Measurements from ENCODE around the gene VPS4B. TPM values are rescaled to one million over a fixed set of nuclear protein-coding genes. Genes with fewer than 3 reads are reported as not detected.

The VPS4B gene
- total RNA-seq = 25.5 and 29.3 TPM in 2 replicates

DNA sequence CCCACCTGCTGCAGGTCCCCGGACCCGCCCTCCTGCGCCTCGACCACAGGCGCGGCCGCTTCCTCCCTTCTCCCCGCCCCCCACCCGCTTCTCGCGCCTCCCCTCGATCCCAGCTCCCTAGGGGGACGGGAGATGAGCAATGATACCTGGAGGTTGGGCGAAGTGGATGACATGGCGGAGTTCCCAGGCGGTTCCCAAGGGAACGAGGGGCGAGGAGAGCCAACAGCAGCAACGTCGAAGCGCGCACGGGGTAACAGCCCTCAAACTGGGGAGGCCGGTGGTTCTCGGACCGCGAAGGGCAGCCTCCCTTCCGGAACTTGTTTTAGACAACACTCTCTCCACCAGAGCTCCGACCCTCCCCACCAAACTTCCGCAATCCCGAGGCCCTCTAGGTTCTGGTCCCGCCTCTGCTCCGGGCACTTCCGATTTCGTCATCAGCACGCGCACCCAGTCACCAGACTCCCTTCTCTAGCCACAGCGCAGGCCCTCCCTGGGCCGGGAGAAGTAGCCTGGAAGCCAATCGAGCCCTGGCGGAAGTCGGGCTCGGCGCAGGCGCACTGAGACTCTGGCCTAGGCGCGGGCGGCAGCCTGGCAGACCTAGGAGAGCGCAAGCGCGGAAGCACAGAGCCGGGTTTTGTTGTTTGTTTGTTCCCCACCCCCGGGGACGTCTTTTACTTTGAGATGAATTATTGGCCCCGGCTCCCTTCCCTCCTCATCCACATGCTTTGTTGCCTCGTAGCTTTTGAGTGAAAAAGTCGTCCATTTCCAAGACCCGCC, at the start of gene VPS4B:
TSS of gene VPS4B (minus strand) at position 390 of the 777 bp plus-strand sequence. CDS start at position 173, 217 bp downstream.

DNA sequence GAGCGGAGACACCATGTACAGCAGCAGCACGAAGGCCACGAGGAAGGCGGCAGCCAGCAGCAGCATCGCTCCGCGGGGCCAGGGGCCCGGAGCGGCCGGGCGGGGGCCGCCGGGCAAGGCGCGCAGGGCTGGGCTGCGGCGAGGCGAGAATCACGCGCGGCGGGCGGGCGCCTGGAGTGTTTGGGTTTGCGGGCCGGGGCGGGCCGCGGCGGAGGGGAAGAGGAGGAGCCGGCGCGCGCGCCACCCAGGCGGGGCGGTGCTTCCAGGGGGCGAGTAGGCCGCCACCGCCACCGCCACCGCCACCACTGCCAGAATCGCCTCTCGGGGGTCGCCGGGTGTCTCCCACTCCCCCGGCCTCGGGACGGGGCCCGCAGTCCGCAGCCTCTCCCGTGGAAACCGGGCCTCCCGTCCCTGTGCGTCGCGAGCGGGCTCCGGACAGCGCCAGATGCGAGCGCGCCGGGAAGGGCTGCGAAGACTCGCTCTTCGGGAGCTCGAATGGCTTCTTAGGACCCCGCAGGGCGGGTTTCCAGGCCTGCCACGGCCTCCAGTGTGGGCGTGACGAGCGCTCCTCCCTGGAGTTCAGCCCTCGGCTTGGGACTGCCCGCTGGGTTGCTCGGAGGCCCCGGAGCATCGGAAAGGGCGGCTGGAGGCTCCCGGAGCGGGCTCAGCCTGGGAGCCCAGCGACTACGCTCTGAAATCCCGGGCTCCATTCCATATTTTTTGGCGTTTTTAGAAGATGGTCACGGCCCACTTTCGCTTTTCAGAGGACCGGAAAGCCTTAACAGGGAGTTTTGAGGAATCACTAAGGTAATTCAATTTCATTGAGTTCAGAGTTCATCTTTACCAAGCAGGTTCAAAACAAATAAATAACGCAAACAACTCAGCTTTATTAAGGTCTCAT, 55.0 kb downstream of the VPS4B start, which contains the start of gene KDSR:
TSS of gene KDSR (minus strand) at position 154 of the 901 bp plus-strand sequence. CDS start at position 66, 88 bp downstream.

Other genes starting within 250 kb of the VPS4B start
- gene BCL2, start 102.7 kb downstream of the VPS4B start, total RNA-seq = 1.8 and 1.9 TPM in 2 replicates
- 18.8 and 24.6 TPM in 2 replicates for gene KDSR, start 55.3 kb downstream of the VPS4B start, total RNA-seq
- not detected in 2 replicates for gene SERPINB5, start 54.5 kb upstream of the VPS4B start, total RNA-seq
- not detected in 2 replicates for gene SERPINB12, start 119.9 kb upstream of the VPS4B start, total RNA-seq
- gene SERPINB13, start 164.9 kb upstream of the VPS4B start, total RNA-seq = not detected in 2 replicates
- not detected in 2 replicates for gene SERPINB4, start 221.8 kb upstream of the VPS4B start, total RNA-seq
- not detected in 2 replicates for gene SERPINB3, start 239.4 kb upstream of the VPS4B start, total RNA-seq

Measured in cardiac atrium fibroblast (primary cell).